Lower lobe of right lung (tissue), 2 donors: ENCODE data around the gene MID1. TPM values are rescaled to one million over a fixed set of nuclear protein-coding genes. Genes with fewer than 3 reads are reported as not detected.
A peak's percentile ranks its signal among the peaks of the same experiment; 100 is the strongest.

ENCODE experiments used
- ATAC-seq, 2 donors: fragments of 200-7000 bp; cut with Tn5 transposase; one replicate each; pipeline ENCODE4 v1.9.1; 2020 to 2022; ENCODE audit warnings: mild to moderate bottlenecking in 2 of 2, moderate library complexity in 2 of 2
- DNase-seq: peaks from one replicate; pipeline ENCODE4 v3.0.0-alpha.2; 2020
- H3K27ac ChIP-seq: fragments of 200-600 bp; one replicate; pipeline ENCODE4 v1.8.0; 2022
- H3K27me3 ChIP-seq: fragments of 200-600 bp; one replicate; pipeline ENCODE4 v1.8.0; 2022; ENCODE audit warnings: low read depth
- H3K36me3 ChIP-seq: fragments of 200-600 bp; one replicate; pipeline ENCODE4 v1.8.0; 2022; ENCODE audit warnings: mild to moderate bottlenecking
- H3K4me1 ChIP-seq: fragments of 200-600 bp; one replicate; pipeline ENCODE4 v1.8.0; 2022
- H3K4me3 ChIP-seq: fragments of 200-600 bp; one replicate; pipeline ENCODE4 v1.8.0; 2022; ENCODE audit warnings: mild to moderate bottlenecking
- H3K9me3 ChIP-seq: fragments of 200-600 bp; one replicate; pipeline ENCODE4 v1.8.0; 2022
- intact Hi-C: fragments of 100-400 bp; cut with DNase I; formaldehyde crosslinking; loops from one replicate; pipeline ENCODE4 v1.11.0; 2022
- long read RNA-seq: library from polyadenylated mRNA; unstranded; transcript quantifications from one replicate; pipeline ENCODE4 v2.0.0, GENCODE V29; 2021
- total RNA-seq: library from RNA; stranded (reverse); fragmentation: NEBNext Ultra II Directional; extraction: Animal tissue kit (Norgen Biotek cat#: 25700); gene quantifications from one replicate; pipeline ENCODE4 v1.2.1, GENCODE V29; 2021
- TF ChIP-seq, protein P1 (sequence below): fragments of 200-600 bp; IDR thresholded peaks from one replicate; pipeline ENCODE4 v1.8.0; 2022; ENCODE audit warnings: antibody characterized with exemption, mild to moderate bottlenecking
- donor health status: DM: no; HTN: yes; CAD: no; lungs with severe emphysema.

MID1 gene
- 24.9 TPM for total RNA-seq
- long read RNA-seq, full-length matches to known transcripts, result 16 of 31 reads
- long read RNA-seq, partial matches to known transcripts, result 5 of 31 reads
- long read RNA-seq, other reads (novel, unspliced or antisense), result 10 of 31 reads

- intact Hi-C loops, result no loop called here
- TF ChIP-seq, protein P1, sequence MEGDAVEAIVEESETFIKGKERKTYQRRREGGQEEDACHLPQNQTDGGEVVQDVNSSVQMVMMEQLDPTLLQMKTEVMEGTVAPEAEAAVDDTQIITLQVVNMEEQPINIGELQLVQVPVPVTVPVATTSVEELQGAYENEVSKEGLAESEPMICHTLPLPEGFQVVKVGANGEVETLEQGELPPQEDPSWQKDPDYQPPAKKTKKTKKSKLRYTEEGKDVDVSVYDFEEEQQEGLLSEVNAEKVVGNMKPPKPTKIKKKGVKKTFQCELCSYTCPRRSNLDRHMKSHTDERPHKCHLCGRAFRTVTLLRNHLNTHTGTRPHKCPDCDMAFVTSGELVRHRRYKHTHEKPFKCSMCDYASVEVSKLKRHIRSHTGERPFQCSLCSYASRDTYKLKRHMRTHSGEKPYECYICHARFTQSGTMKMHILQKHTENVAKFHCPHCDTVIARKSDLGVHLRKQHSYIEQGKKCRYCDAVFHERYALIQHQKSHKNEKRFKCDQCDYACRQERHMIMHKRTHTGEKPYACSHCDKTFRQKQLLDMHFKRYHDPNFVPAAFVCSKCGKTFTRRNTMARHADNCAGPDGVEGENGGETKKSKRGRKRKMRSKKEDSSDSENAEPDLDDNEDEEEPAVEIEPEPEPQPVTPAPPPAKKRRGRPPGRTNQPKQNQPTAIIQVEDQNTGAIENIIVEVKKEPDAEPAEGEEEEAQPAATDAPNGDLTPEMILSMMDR, result no peak
- H3K27me3 ChIP-seq, result no peaks in the 10 kb centered on the region
- H3K9me3 ChIP-seq, result no peaks in the 10 kb centered on the region
- H3K4me3 ChIP-seq, result peak within 1 kb of the TSS; percentile 60
- peak; percentile 87 to 90 for ATAC-seq
- peaks cover 4% of the 10 kb centered on the region for H3K4me1 ChIP-seq
- no peaks in the 10 kb centered on the region for H3K36me3 ChIP-seq
- peak within 1 kb of the TSS; percentile 69 for H3K27ac ChIP-seq
- peak; percentile 64 for DNase-seq
These were observed at the start of gene MID1 for GRCh38 chrX:10620121-10620699. Gene MID1 (minus strand): TSS chrX:10620585. CDS start chrX:10567547, 53,038 bp downstream.

- ATAC-seq (no peak), DNase-seq (no peak)
These were observed 46.8 kb upstream of the MID1 start for GRCh38 chrX:10667143-10667542.

DNA sequence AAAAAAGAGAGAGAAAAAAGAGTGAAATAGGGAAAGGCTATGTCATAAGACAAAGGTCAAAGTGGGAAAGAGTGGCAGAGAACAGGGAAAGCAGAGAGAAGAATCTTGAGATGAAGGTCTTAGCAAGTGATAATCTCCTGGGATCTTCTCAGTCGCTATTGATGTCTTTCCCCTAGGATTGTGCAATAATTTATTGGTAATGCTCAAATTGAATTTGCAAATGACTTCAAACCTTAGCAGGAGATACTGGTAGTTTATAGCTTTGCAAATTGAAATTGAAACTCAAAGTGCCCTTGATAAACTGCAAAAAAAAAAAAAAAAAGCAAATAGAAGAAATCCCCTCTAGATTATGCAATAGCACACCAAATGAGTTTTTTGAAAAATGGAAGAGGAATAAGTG, 45.7 kb upstream of the MID1 start:
- Histone ChIP-seq H3K36me3 (no peaks in the 10 kb centered on the region), H3K27me3 (no peaks in the 10 kb centered on the region), H3K4me3 (no peak overlapping the region), H3K27ac (no peak overlapping the region), H3K4me1 (no peaks in the 10 kb centered on the region), H3K9me3 (no peaks in the 10 kb centered on the region)
- TF ChIP-seq, protein P1, result no peak
- ATAC-seq (no peak), DNase-seq (no peak)
- intact Hi-C loops, result no loop called here

More at GRCh38 chrX:10667143-10667542, 46.8 kb upstream of the MID1 start:
- no peaks in the 10 kb centered on the region for H3K9me3 ChIP-seq
- no peaks in the 10 kb centered on the region for H3K36me3 ChIP-seq
- H3K4me1 ChIP-seq, result no peaks in the 10 kb centered on the region
- H3K4me3 ChIP-seq, result no peak overlapping the region
- H3K27me3 ChIP-seq, result no peaks in the 10 kb centered on the region
- intact Hi-C loops, result no loop called here
- H3K27ac ChIP-seq, result no peak overlapping the region
- TF ChIP-seq, protein P1, result no peak

GRCh38 chrX:10665681-10666080, 45.3 kb upstream of the MID1 start:
- TF ChIP-seq, protein P1, result no peak
- no peaks in the 10 kb centered on the region for H3K36me3 ChIP-seq
- no peak overlapping the region for H3K4me3 ChIP-seq
- ATAC-seq, result no peak
- no peaks in the 10 kb centered on the region for H3K27me3 ChIP-seq
- H3K9me3 ChIP-seq, result no peaks in the 10 kb centered on the region
- H3K4me1 ChIP-seq, result no peaks in the 10 kb centered on the region
- no peak for DNase-seq
- intact Hi-C loops, result no loop called here
- H3K27ac ChIP-seq, result no peak overlapping the region

DNA sequence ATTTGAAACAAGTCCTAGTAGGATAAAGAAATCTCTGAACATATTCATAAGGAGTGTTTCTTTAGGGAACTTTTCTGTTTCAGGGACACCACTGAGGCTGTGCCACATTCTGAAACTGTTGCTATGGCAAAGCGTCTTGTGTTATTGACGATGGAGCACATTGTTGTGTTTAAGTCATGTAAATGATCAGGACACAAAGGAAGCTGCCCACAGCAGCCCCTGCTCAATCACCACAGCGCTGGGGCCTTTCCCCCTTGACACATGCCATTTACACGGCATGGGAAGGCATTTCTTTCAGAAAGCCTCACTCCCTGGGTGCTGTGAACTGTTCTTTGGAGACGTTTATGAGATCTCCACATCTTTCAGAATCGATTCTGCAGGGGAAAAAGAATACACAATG, 39.8 kb upstream of the MID1 start:
- Histone ChIP-seq H3K4me1 (no peaks in the 10 kb centered on the region), H3K9me3 (no peaks in the 10 kb centered on the region), H3K27ac (no peak overlapping the region), H3K36me3 (no peaks in the 10 kb centered on the region), H3K4me3 (no peak overlapping the region), H3K27me3 (no peaks in the 10 kb centered on the region)
- TF ChIP-seq, protein P1, result no peak
- no peak for DNase-seq
- ATAC-seq, result no peak
- intact Hi-C loops, result no loop called here
